ENCODE data around the gene AXL. TPM values are rescaled to one million over a fixed set of nuclear protein-coding genes. Genes with fewer than 3 reads are reported as not detected.

AXL gene
- total and polyA plus RNA-seq, 9 donors: 18.1 to 67.7 (median 35.7) TPM

- no peaks in the 10 kb centered on the region for H3K27me3 ChIP-seq
- no peak overlapping the region for H3K27ac ChIP-seq
- TF ChIP-seq EP300 (IDR thresholded peaks at IDR 0.05): no peak
- TF ChIP-seq, protein P1, sequence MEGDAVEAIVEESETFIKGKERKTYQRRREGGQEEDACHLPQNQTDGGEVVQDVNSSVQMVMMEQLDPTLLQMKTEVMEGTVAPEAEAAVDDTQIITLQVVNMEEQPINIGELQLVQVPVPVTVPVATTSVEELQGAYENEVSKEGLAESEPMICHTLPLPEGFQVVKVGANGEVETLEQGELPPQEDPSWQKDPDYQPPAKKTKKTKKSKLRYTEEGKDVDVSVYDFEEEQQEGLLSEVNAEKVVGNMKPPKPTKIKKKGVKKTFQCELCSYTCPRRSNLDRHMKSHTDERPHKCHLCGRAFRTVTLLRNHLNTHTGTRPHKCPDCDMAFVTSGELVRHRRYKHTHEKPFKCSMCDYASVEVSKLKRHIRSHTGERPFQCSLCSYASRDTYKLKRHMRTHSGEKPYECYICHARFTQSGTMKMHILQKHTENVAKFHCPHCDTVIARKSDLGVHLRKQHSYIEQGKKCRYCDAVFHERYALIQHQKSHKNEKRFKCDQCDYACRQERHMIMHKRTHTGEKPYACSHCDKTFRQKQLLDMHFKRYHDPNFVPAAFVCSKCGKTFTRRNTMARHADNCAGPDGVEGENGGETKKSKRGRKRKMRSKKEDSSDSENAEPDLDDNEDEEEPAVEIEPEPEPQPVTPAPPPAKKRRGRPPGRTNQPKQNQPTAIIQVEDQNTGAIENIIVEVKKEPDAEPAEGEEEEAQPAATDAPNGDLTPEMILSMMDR (IDR thresholded peaks at IDR 0.05): no peak
- TF ChIP-seq POLR2A (IDR thresholded peaks at IDR 0.05): no peak
- intact Hi-C loops (cut with DNase I): no loop called here
- WGBS, 3 donors: 76 to 78% (median 77%) methylated on average over 4 of the region's 4 CpGs
- no peaks in the 10 kb centered on the region for H3K4me1 ChIP-seq (ENCODE audit: insufficient read depth)
- no peaks in the 10 kb centered on the region for H3K36me3 ChIP-seq
- DNase-seq: no peak
- no peak overlapping the region for H3K4me3 ChIP-seq
- no peaks in the 10 kb centered on the region for H3K9me3 ChIP-seq
Observed at GRCh38 chr19:41244117-41244516, 25.1 kb downstream of the AXL start.

DNA sequence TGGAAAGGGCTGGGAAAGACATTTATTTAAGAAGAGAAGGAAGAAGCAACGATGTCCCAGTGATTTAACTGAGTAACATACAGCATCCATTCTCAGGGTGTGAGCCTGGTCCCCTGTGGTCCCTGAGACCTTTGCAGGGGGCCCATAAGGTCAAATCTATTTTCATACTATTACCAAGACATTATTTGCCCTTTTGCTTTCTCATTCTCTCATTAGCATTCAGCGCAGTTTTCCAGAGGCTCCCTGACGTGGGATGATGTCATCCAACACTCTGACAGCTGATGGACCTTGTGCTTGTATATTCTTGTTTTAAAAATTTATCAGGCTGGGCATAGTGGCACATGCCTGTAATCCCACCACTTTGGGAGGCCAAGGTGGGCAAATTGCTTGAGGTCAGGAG is 26.8 kb downstream of the AXL start:
- TF ChIP-seq, protein P1 (IDR thresholded peaks at IDR 0.05): no peak
- TF ChIP-seq EP300 (IDR thresholded peaks at IDR 0.05): no peak
- no peak for TF ChIP-seq POLR2A (IDR thresholded peaks at IDR 0.05)
- Histone ChIP-seq H3K4me1 (ENCODE audit: insufficient read depth) (no peaks in the 10 kb centered on the region), H3K27ac (no peak overlapping the region), H3K4me3 (no peak overlapping the region), H3K27me3 (no peaks in the 10 kb centered on the region), H3K36me3 (no peaks in the 10 kb centered on the region), H3K9me3 (no peaks in the 10 kb centered on the region)
- intact Hi-C loops (cut with DNase I): no loop called here
- DNase-seq: no peak
- WGBS, 3 donors: 88 to 92% (median 91%) methylated on average over 3 of the region's 3 CpGs

DNA sequence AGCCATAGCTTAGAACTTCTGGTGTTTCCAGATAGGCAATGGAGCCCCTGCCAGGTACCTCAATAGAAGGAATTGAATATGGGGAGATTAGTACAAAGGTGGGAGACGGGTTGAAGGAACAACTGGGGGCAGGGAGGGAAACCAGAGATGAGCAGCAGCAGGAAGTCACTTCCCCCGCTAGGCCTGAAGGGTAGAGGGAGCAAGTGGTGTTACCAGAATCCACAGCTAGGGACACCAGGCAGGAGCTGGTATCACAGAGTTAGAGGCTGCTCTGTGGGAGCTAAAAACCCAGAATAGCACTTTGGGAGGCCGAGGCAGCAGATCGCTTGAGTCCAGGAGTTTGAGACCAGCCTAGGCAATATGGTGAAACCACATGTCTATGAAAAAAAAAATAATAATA is 29.9 kb downstream of the AXL start:
- no peak for DNase-seq
- no peaks in the 10 kb centered on the region for H3K36me3 ChIP-seq
- intact Hi-C loops (cut with DNase I): no loop called here
- no peak overlapping the region for H3K27ac ChIP-seq
- no peak overlapping the region for H3K4me3 ChIP-seq
- H3K9me3 ChIP-seq: no peaks in the 10 kb centered on the region
- H3K27me3 ChIP-seq: no peaks in the 10 kb centered on the region
- WGBS, 3 donors: 96 to 98% (median 97%) methylated on average over 4 of the region's 4 CpGs
- no peaks in the 10 kb centered on the region for H3K4me1 ChIP-seq (ENCODE audit: insufficient read depth)
- TF ChIP-seq, protein P1 (IDR thresholded peaks at IDR 0.05): no peak
- TF ChIP-seq EP300 (IDR thresholded peaks at IDR 0.05): no peak
- TF ChIP-seq POLR2A (IDR thresholded peaks at IDR 0.05): no peak

GRCh38 chr19:41249707-41250423 is 30.8 kb downstream of the AXL start:
- no peak for DNase-seq
- Histone ChIP-seq H3K27ac (no peak overlapping the region), H3K4me3 (no peak overlapping the region), H3K9me3 (no peaks in the 10 kb centered on the region), H3K27me3 (no peaks in the 10 kb centered on the region), H3K4me1 (ENCODE audit: insufficient read depth) (no peaks in the 10 kb centered on the region), H3K36me3 (no peaks in the 10 kb centered on the region)
- TF ChIP-seq EP300 (IDR thresholded peaks at IDR 0.05): no peak
- no peak for TF ChIP-seq POLR2A (IDR thresholded peaks at IDR 0.05)
- TF ChIP-seq, protein P1 (IDR thresholded peaks at IDR 0.05): no peak
- intact Hi-C loops (cut with DNase I): loop anchor here in 1 of 4 donors (5.0 kb wide), 1 partner anchor 33 kb away; the partner anchor contains the start of gene AXL
- WGBS, 3 donors: 93 to 94% (median 93%) methylated on average over 9 of the region's 9 CpGs
